HG03039 (cell line): ENCODE measurements around the gene HMCN1.

Experiments
- ATAC-seq: cut with Tn5 transposase; IDR thresholded peaks from one replicate; pipeline ENCODE4 v1.9.1; 2021; ENCODE audit warnings: mild to moderate bottlenecking, moderate library complexity; ENCODE audit not compliant: unreplicated experiment

The HMCN1 gene

GRCh38 chr1:186215636-186216035, 481.4 kb downstream of the HMCN1 start:
- no peak for ATAC-seq

- ATAC-seq, result no peak
Observed at GRCh38 chr1:186218654-186219352, 484.6 kb downstream of the HMCN1 start.

DNA sequence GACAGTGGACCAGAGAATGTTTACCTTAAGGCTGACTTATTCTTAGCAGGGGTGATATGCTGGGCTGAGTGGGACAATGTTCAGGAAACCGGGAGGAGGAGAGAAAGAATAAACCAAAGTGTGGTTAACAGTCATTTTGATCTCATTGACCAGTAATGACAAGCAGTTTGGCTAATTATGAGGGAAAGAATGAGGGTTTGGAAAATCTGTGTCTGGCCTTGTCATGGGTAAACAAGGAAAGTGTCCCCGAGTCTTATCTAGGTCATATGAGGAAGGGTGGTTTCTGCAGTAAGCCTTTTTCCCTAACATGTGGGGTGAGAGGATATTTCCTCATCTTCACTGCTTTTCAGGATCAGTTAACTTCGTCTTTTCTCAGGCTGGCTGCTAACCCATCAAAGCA, 485.9 kb downstream of the HMCN1 start:
- no peak for ATAC-seq

GRCh38 chr1:186220911-186221310, 486.7 kb downstream of the HMCN1 start:
- no peak for ATAC-seq

- ATAC-seq, result no peak
Observed at GRCh38 chr1:186225096-186225495, 490.9 kb downstream of the HMCN1 start.

- ATAC-seq, result no peak
Observed at GRCh38 chr1:186228749-186229148, 494.6 kb downstream of the HMCN1 start.

- ATAC-seq, result no peak
Observed at GRCh38 chr1:186231861-186232436, 497.8 kb downstream of the HMCN1 start.

GRCh38 chr1:186234976-186235686, 500.9 kb downstream of the HMCN1 start:
- no peak for ATAC-seq

- ATAC-seq, result no peak
Observed at GRCh38 chr1:186235696-186236095, 501.5 kb downstream of the HMCN1 start.

DNA sequence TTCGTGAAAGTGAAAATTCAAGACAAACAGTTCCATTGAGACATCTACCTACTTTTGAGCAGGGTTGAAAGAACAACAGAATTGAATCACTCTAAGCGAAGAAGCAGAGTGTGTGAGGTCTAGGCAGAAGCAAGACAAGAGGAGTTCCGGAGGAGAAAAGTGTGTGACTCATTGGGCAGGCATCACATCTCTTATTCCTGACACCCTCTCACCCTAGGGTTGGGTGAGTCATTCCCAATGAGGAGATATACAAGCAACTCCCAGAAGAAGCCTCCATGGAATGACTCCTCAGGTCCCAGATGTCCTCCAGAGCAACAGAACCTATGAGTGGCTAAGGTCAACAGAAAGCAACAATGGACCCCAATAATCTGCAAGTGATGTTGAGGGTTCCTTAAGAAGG, 502.7 kb downstream of the HMCN1 start:
- ATAC-seq, result no peak

DNA sequence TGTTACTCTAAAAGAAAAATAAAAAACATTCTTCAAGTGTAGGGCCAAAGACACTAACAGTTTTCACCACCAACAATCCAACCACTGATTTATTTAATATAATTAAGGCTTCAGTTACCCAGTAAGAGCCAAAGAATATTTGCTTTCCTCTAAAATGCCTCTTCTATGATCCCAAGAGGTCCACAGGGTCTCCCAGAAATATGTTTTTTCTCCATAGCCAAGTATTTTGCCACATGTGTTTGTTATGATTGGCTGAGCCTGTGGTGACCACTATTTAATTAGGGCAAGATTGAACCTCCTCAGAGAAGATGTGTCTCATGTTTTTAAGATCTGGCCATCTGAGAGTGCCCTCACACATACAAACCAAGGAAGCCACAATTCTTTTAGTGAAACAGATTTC, 505.0 kb downstream of the HMCN1 start:
- no peak for ATAC-seq

DNA sequence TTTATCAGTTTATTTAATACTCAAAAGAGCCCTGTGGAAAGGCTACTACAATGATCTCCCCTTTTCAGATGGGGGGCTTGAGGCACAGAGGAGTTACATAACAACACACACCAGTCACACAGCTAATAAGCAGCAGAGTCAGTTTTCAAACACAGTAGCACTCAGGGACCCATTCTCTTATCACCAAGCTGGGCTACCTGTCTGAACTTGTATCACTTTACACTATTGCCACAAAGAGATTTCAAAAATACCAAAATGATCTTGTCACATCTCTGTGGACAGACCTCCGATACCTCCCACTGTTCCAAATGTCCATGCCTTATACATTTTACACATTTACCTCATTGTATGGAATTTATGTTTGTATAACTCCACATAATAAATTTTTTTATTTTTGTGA, 506.2 kb downstream of the HMCN1 start:
- no peak for ATAC-seq
